Suprapubic skin (tissue), 3 donors: Measurements from ENCODE around the gene KRTAP4-6.

Experiments
- CTCF ChIP-seq, 2 donors: fragments of 200-600 bp in 1 of 2; fragments of 450-650 bp in 1 of 2; sonication (generic) in 1 of 2; IDR thresholded peaks; one replicate each; pipeline ENCODE4 v1.5.1; 2016 to 2019; ENCODE audit warnings: antibody characterized with exemption in 2 of 2, mild to moderate bottlenecking in 1 of 2, moderate library complexity in 1 of 2
- EP300 ChIP-seq: sonication (generic); formaldehyde crosslinking; IDR thresholded peaks from one replicate; pipeline ENCODE4 v1.6.1; 2017; ENCODE audit warnings: antibody characterized with exemption

- TF ChIP-seq CTCF (IDR thresholded peaks at IDR 0.05) (no peak), EP300 (no peak)
Measured at GRCh38 chr17:41144846-41145245, 4.5 kb upstream of the KRTAP4-6 start.
